PC-9 (cell line): ENCODE measurements around the gene ELMO1. TPM values are rescaled to one million over a fixed set of nuclear protein-coding genes. Genes with fewer than 3 reads are reported as not detected.

Experiments
- BruUV-seq: library from RNA; stranded (reverse); fragments of 400-500 nt; replicated peaks from 2 replicates; lab custom pipeline; 2021; lab: Mats Ljungman, UMichigan
- CTCF ChIA-PET: fragments of 300-600 bp; sonication (Branson Sonifier 250); formaldehyde crosslinking; loops from one replicate; lab custom pipeline; 2022; ENCODE audit warnings: antibody characterized with exemption; lab: Charles Lee
- POLR2A ChIA-PET: fragments of 300-600 bp; sonication (Branson Sonifier 250); formaldehyde crosslinking; loops from one replicate; lab custom pipeline; 2022; ENCODE audit warnings: antibody characterized with exemption; ENCODE audit not compliant: unreplicated experiment; lab: Charles Lee
- DNase-seq, 2 experiments: peaks; one replicate each; pipeline versions ENCODE4 v3.0.0 to v3.0.0-alpha.2; 2015 to 2022; ENCODE audit warnings: mixed read lengths in 1 of 2
- H2AFZ ChIP-seq: fragments of 200-600 bp; sonication (generic); 2 replicates; pipeline ENCODE4 v1.8.1; 2017; ENCODE audit warnings: antibody characterized with exemption
- H3F3A ChIP-seq: fragments of 200-600 bp; sonication (generic); 2 replicates; pipeline ENCODE4 v1.8.1; 2017; ENCODE audit warnings: antibody characterized with exemption, mild to moderate bottlenecking, low read depth; ENCODE audit not compliant: insufficient read depth
- H3K27ac ChIP-seq: fragments of 200-600 bp; sonication (generic); 2 replicates; pipeline ENCODE4 v1.6.1; 2016; ENCODE audit warnings: mixed run types
- H3K27me3 ChIP-seq: fragments of 200-600 bp; sonication (generic); 2 replicates; pipeline ENCODE4 v1.6.1; 2016; ENCODE audit warnings: low read depth, mixed run types; ENCODE audit not compliant: insufficient read depth
- H3K36me3 ChIP-seq: fragments of 200-600 bp; sonication (generic); 2 replicates; pipeline ENCODE4 v1.6.1; 2016; ENCODE audit warnings: low read depth, mixed run types
- H3K4me1 ChIP-seq: fragments of 200-600 bp; sonication (generic); replicated peaks from 2 replicates; pipeline ENCODE4 v1.6.1; 2016; ENCODE audit warnings: mixed run types; ENCODE audit not compliant: insufficient read depth
- H3K4me2 ChIP-seq: fragments of 200-600 bp; sonication (generic); 2 replicates; pipeline ENCODE4 v1.6.1; 2017; ENCODE audit warnings: mixed run types
- H3K4me3 ChIP-seq: fragments of 200-600 bp; sonication (generic); 2 replicates; pipeline ENCODE4 v1.6.1; 2016; ENCODE audit warnings: mixed run types
- H3K79me2 ChIP-seq: fragments of 200-600 bp; sonication (generic); 2 replicates; pipeline ENCODE4 v1.6.1; 2017; ENCODE audit warnings: low read depth, mixed run types
- H3K9me2 ChIP-seq: fragments of 200-600 bp; sonication (generic); 2 replicates; pipeline ENCODE4 v1.8.1; 2017; ENCODE audit warnings: mild to moderate bottlenecking; ENCODE audit not compliant: insufficient read depth
- H3K9me3 ChIP-seq: fragments of 200-600 bp; sonication (generic); 2 replicates; pipeline ENCODE4 v1.8.1; 2016; ENCODE audit warnings: low read depth; ENCODE audit not compliant: insufficient read depth
- H4K20me1 ChIP-seq: fragments of 200-600 bp; sonication (generic); 2 replicates; pipeline ENCODE4 v1.8.1; 2017; ENCODE audit not compliant: insufficient read depth
- EZH2 ChIP-seq: fragments of 200-600 bp; sonication (generic); IDR thresholded peaks from 2 replicates; pipeline ENCODE4 v1.8.0; 2017; ENCODE audit warnings: antibody characterized with exemption, low read depth
- intact Hi-C: fragments of 100-400 bp; cut with micrococcal nuclease; formaldehyde crosslinking; loops from one replicate; pipeline ENCODE4 v1.10.0; 2022; ENCODE audit not compliant: unreplicated experiment
- total RNA-seq: library from RNA; stranded (reverse); gene quantifications from 2 replicates; pipeline ENCODE4 v1.2.3, GENCODE V29; 2021
- TF ChIP-seq, protein P1 (sequence below): fragments of 200-600 bp; sonication (generic); conservative IDR thresholded peaks from 2 replicates; pipeline ENCODE4 v1.6.1; 2017; ENCODE audit warnings: mixed run types, antibody characterized with exemption, mild to moderate bottlenecking, moderate library complexity

Gene ELMO1
- total RNA-seq, 1 experiment from 2014 or later, result 4.8 TPM

DNA sequence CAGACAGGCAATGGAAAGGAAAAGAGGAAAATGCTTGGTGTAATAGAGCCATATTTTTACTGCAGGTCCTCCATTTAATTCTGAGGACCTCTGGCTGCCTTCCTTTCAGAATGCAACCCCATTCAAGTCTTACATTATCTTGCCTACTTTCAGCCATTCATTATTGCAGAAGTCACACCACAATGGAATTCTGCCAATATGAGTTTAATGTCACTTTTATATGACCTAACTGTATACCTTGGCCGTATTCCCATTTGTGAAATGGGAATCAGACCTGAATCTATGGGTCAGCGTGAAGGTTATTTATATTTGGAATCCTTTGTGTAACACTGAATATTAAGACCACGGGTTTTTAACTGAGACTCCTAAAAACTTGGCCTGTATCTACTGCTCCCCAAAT is 482.6 kb downstream of the ELMO1 start:
- no TSS peak for BruUV-seq
- no peak for TF ChIP-seq EZH2
- TF ChIP-seq, protein P1, sequence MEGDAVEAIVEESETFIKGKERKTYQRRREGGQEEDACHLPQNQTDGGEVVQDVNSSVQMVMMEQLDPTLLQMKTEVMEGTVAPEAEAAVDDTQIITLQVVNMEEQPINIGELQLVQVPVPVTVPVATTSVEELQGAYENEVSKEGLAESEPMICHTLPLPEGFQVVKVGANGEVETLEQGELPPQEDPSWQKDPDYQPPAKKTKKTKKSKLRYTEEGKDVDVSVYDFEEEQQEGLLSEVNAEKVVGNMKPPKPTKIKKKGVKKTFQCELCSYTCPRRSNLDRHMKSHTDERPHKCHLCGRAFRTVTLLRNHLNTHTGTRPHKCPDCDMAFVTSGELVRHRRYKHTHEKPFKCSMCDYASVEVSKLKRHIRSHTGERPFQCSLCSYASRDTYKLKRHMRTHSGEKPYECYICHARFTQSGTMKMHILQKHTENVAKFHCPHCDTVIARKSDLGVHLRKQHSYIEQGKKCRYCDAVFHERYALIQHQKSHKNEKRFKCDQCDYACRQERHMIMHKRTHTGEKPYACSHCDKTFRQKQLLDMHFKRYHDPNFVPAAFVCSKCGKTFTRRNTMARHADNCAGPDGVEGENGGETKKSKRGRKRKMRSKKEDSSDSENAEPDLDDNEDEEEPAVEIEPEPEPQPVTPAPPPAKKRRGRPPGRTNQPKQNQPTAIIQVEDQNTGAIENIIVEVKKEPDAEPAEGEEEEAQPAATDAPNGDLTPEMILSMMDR, result no peak
- no peak overlapping the region for H3K4me3 ChIP-seq
- no peak overlapping the region for H3K4me2 ChIP-seq
- no peaks in the 10 kb centered on the region for H3K9me3 ChIP-seq
- CTCF ChIA-PET, result no interaction called here
- POLR2A ChIA-PET, result no interaction called here
- no peak overlapping the region for H3K27ac ChIP-seq
- no peak for DNase-seq
- no peaks in the 10 kb centered on the region for H3F3A ChIP-seq
- H3K27me3 ChIP-seq, result 0 out of 2 replicates have a peak, but pooled peaks cover 12% of the 10 kb centered on the region
- no peaks in the 10 kb centered on the region for H3K36me3 ChIP-seq
- intact Hi-C loops, result loop anchor here (5.0 kb wide), 1 partner anchor 494 kb away; no protein-coding TSS in a partner anchor
- no peaks in the 10 kb centered on the region for H4K20me1 ChIP-seq
- H3K79me2 ChIP-seq, result no peaks in the 10 kb centered on the region
- no peaks in the 10 kb centered on the region for H3K4me1 ChIP-seq
- H3K9me2 ChIP-seq, result no peaks in the 10 kb centered on the region
- H2AFZ ChIP-seq, result no peak overlapping the region

GRCh38 chr7:36965625-36966024 is 483.0 kb downstream of the ELMO1 start:
- H3K27ac ChIP-seq, result no peak overlapping the region
- no peak overlapping the region for H2AFZ ChIP-seq
- BruUV-seq, result no TSS peak
- H3K4me1 ChIP-seq, result no peaks in the 10 kb centered on the region
- POLR2A ChIA-PET, result no interaction called here
- no peak for TF ChIP-seq EZH2
- TF ChIP-seq, protein P1, result no peak
- no peaks in the 10 kb centered on the region for H4K20me1 ChIP-seq
- H3K9me2 ChIP-seq, result no peaks in the 10 kb centered on the region
- no peaks in the 10 kb centered on the region for H3F3A ChIP-seq
- intact Hi-C loops, result loop anchor here (5.0 kb wide), 1 partner anchor 493 kb away; no protein-coding TSS in a partner anchor
- H3K27me3 ChIP-seq, result 0 out of 2 replicates have a peak, but pooled peaks cover 10% of the 10 kb centered on the region
- H3K4me3 ChIP-seq, result no peak overlapping the region
- H3K79me2 ChIP-seq, result no peaks in the 10 kb centered on the region
- no peaks in the 10 kb centered on the region for H3K36me3 ChIP-seq
- CTCF ChIA-PET, result no interaction called here
- no peak for DNase-seq
- H3K4me2 ChIP-seq, result no peak overlapping the region
- no peaks in the 10 kb centered on the region for H3K9me3 ChIP-seq

- Histone ChIP-seq H3K4me3 (no peak overlapping the region), H4K20me1 (no peaks in the 10 kb centered on the region), H3F3A (no peaks in the 10 kb centered on the region), H3K4me1 (no peaks in the 10 kb centered on the region), H3K4me2 (no peak overlapping the region), H3K9me3 (no peaks in the 10 kb centered on the region), H3K27ac (no peak overlapping the region), H3K9me2 (no peaks in the 10 kb centered on the region), H3K79me2 (no peaks in the 10 kb centered on the region), H2AFZ (no peak overlapping the region), H3K36me3 (no peaks in the 10 kb centered on the region), H3K27me3 (0 out of 2 replicates have a peak, but pooled peaks cover 5% of the 10 kb centered on the region)
- no TSS peak for BruUV-seq
- TF ChIP-seq, protein P1, result no peak
- TF ChIP-seq EZH2, result no peak
- CTCF ChIA-PET, result no interaction called here
- no peak for DNase-seq
- intact Hi-C loops, result no loop called here
- POLR2A ChIA-PET, result no interaction called here
These were observed 484.4 kb downstream of the ELMO1 start for GRCh38 chr7:36964297-36964696.
